ENCODE data around the gene CCDC192. TPM values are rescaled to one million over a fixed set of nuclear protein-coding genes. Genes with fewer than 3 reads are reported as not detected.

Gene CCDC192
- total RNA-seq, 1 donor from 2014 or later, result not detected

GRCh38 chr5:127886081-127886480 lies 182.9 kb downstream of the CCDC192 start:
- DNase-seq, result no peak
- ATAC-seq, result no peak
- no peaks in the 10 kb centered on the region for H3K36me3 ChIP-seq
- no peaks in the 10 kb centered on the region for H3K9me3 ChIP-seq
- intact Hi-C loops (cut with DNase I), result no loop called here
- TF ChIP-seq CTCF (IDR thresholded peaks at IDR 0.05), result no peak
- no peak overlapping the region for H3K4me3 ChIP-seq
- no peaks in the 10 kb centered on the region for H3K27me3 ChIP-seq (ENCODE audit: low read depth)
- H3K4me1 ChIP-seq, result no peaks in the 10 kb centered on the region
- no peak overlapping the region for H3K27ac ChIP-seq

GRCh38 chr5:127887282-127887681 lies 184.1 kb downstream of the CCDC192 start:
- TF ChIP-seq CTCF (IDR thresholded peaks at IDR 0.05), result no peak
- intact Hi-C loops (cut with DNase I), result no loop called here
- H3K4me1 ChIP-seq, result no peaks in the 10 kb centered on the region
- H3K36me3 ChIP-seq, result no peaks in the 10 kb centered on the region
- H3K27ac ChIP-seq, result no peak overlapping the region
- H3K9me3 ChIP-seq, result no peaks in the 10 kb centered on the region
- no peaks in the 10 kb centered on the region for H3K27me3 ChIP-seq (ENCODE audit: low read depth)
- no peak overlapping the region for H3K4me3 ChIP-seq
- ATAC-seq (no peak), DNase-seq (no peak)

GRCh38 chr5:127891942-127892341 lies 188.8 kb downstream of the CCDC192 start:
- TF ChIP-seq CTCF (IDR thresholded peaks at IDR 0.05), result no peak
- Histone ChIP-seq H3K27me3 (ENCODE audit: low read depth) (no peaks in the 10 kb centered on the region), H3K27ac (no peak overlapping the region), H3K4me3 (no peak overlapping the region), H3K36me3 (no peaks in the 10 kb centered on the region), H3K4me1 (no peaks in the 10 kb centered on the region), H3K9me3 (no peaks in the 10 kb centered on the region)
- intact Hi-C loops (cut with DNase I), result no loop called here
- no peak for DNase-seq
- ATAC-seq, result no peak

- Histone ChIP-seq H3K4me1 (no peaks in the 10 kb centered on the region), H3K27ac (no peak overlapping the region), H3K36me3 (no peaks in the 10 kb centered on the region), H3K4me3 (no peak overlapping the region), H3K9me3 (no peaks in the 10 kb centered on the region), H3K27me3 (ENCODE audit: low read depth) (no peaks in the 10 kb centered on the region)
- intact Hi-C loops (cut with DNase I), result no loop called here
- ATAC-seq, result no peak
- DNase-seq, result no peak
- no peak for TF ChIP-seq CTCF (IDR thresholded peaks at IDR 0.05)
These were observed 189.4 kb downstream of the CCDC192 start for GRCh38 chr5:127892467-127893207.

- DNase-seq (no peak), ATAC-seq (no peak)
- intact Hi-C loops (cut with DNase I), result no loop called here
- H3K9me3 ChIP-seq, result no peaks in the 10 kb centered on the region
- H3K27me3 ChIP-seq (ENCODE audit: low read depth), result no peaks in the 10 kb centered on the region
- no peak overlapping the region for H3K27ac ChIP-seq
- no peak for TF ChIP-seq CTCF (IDR thresholded peaks at IDR 0.05)
- no peaks in the 10 kb centered on the region for H3K36me3 ChIP-seq
- H3K4me1 ChIP-seq, result no peaks in the 10 kb centered on the region
- no peak overlapping the region for H3K4me3 ChIP-seq
These were observed 190.0 kb downstream of the CCDC192 start for GRCh38 chr5:127893232-127893631.
